Panc1 (cell line): ENCODE results near the gene TOMM70. TPM values are rescaled to one million over a fixed set of nuclear protein-coding genes. Genes with fewer than 3 reads are reported as not detected.

Experiments used
- ATAC-seq: fragments of 200-7000 bp; cut with Tn5 transposase; 2 replicates; pipeline ENCODE4 v1.9.1; 2020; ENCODE audit warnings: mild to moderate bottlenecking, moderate library complexity
- BruUV-seq: library from RNA; stranded (reverse); fragments of 400-500 nt; replicated peaks from 2 replicates; lab custom pipeline; 2021; lab: Mats Ljungman, UMichigan
- CTCF ChIA-PET: fragments of 300-600 bp; sonication (Branson Sonifier 250); formaldehyde crosslinking; loops from one replicate; lab custom pipeline; 2022; ENCODE audit warnings: antibody characterized with exemption; lab: Charles Lee
- POLR2A ChIA-PET: fragments of 300-600 bp; sonication (Branson Sonifier 250); formaldehyde crosslinking; loops from one replicate; lab custom pipeline; 2022; ENCODE audit warnings: antibody characterized with exemption; lab: Charles Lee
- DNase-seq: peaks from one replicate; pipeline ENCODE4 v3.0.0-alpha.2; 2010; ENCODE audit warnings: low read depth, low spot score
- H3K27ac ChIP-seq: 2 replicates; pipeline ENCODE4 v1.5.1; 2011; ENCODE audit warnings: mild to moderate bottlenecking, low read length, inconsistent platforms
- H3K27me3 ChIP-seq: fragments of 200-500 bp; sonication (Bioruptor generic); 2 replicates; pipeline ENCODE4 v1.6.0; 2014; ENCODE audit warnings: low read length, inconsistent platforms; ENCODE audit not compliant: control insufficient read depth, insufficient read depth
- H3K36me3 ChIP-seq: fragments of 200-500 bp; sonication (Bioruptor generic); 2 replicates; pipeline ENCODE4 v1.5.1; 2014; ENCODE audit warnings: inconsistent platforms, mild to moderate bottlenecking, low read length, moderate library complexity; ENCODE audit not compliant: control insufficient read depth, insufficient read depth
- H3K4me1 ChIP-seq: 2 replicates; pipeline ENCODE4 v1.5.1; 2011; ENCODE audit warnings: inconsistent platforms, mild to moderate bottlenecking, low read length, moderate library complexity; ENCODE audit not compliant: control insufficient read depth, insufficient read depth
- H3K4me3 ChIP-seq, 2 experiments: 2 replicates each; pipeline ENCODE4 v1.5.1; 2011 to 2012; ENCODE audit warnings: low read depth in 2 of 2, low read length in 2 of 2, mild to moderate bottlenecking in 2 of 2, inconsistent platforms in 1 of 2, moderate library complexity in 1 of 2
- H3K9me3 ChIP-seq: fragments of 200-500 bp; sonication (Bioruptor generic); 2 replicates; pipeline ENCODE4 v1.5.1; 2014; ENCODE audit warnings: low read depth, mild to moderate bottlenecking, inconsistent platforms, low read length, moderate library complexity; ENCODE audit not compliant: control insufficient read depth, insufficient read depth
- POLR2AphosphoS5 ChIP-seq: IDR thresholded peaks from 2 replicates; pipeline ENCODE4 v1.6.1; 2012; ENCODE audit warnings: mild to moderate bottlenecking, low read depth, low read length, moderate library complexity
- SIN3A ChIP-seq: IDR thresholded peaks from 2 replicates; pipeline ENCODE4 v1.6.1; 2012; ENCODE audit warnings: low read depth, mild to moderate bottlenecking, low read length, moderate library complexity, borderline replicate concordance; ENCODE audit not compliant: insufficient read depth
- TCF7L2 ChIP-seq: IDR thresholded peaks from 2 replicates; pipeline ENCODE4 v1.6.1; 2011; ENCODE audit warnings: mild to moderate bottlenecking, low read depth, low read length, inconsistent platforms
- in situ Hi-C: cut with HindIII; loops from 2 replicates; pipeline ENCODE4 v1.10.0; 2016; ENCODE audit warnings: low sequenced_read_pairs, low pct_unique_long_range_greater_than_20kb
- intact Hi-C: fragments of 100-400 bp; cut with micrococcal nuclease; formaldehyde crosslinking; loops from one replicate; pipeline ENCODE4 v1.10.0; 2022; ENCODE audit not compliant: unreplicated experiment
- total RNA-seq: library from RNA; stranded (reverse); gene quantifications from one replicate; pipeline ENCODE4 v1.2.1, GENCODE V29; 2021; ENCODE audit not compliant: unreplicated experiment
- TF ChIP-seq, protein P1 (sequence below): fragments of 450-650 bp; IDR thresholded peaks from 2 replicates; pipeline ENCODE4 v1.5.1; 2017; ENCODE audit warnings: mild to moderate bottlenecking
- TF ChIP-seq, protein P2 (sequence below), 2 experiments: IDR thresholded peaks; 2 replicates each; pipeline ENCODE4 v1.6.1; 2011 to 2012; ENCODE audit warnings: low read depth in 2 of 2, control low read depth in 1 of 2, low read length in 1 of 2, mild to moderate bottlenecking in 1 of 2, moderate library complexity in 1 of 2; ENCODE audit not compliant: insufficient read depth in 1 of 2

The TOMM70 gene
- total RNA-seq, 1 experiment from 2014 or later: 55.7 TPM

DNA sequence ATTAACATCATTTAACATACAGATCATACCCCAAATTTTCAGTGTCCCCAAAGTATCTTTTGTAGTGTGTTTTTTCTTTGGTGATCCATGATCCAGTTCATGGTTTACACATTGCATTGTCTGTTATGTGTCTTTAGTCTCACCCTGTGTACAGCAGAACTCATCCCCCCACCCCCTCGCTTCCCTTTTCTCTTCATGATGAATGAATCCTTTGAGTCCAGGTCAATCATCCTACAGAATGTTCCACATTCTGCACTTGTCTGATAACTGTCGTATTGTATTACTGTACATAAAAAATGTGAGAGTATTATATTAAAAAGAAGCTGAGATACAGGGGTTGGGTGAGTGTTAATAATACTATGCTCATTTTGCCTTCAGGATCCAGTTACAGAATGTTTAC, 80.9 kb downstream of the TOMM70 start:
- POLR2A ChIA-PET: no interaction called here
- in situ Hi-C loops: no loop called here

DNA sequence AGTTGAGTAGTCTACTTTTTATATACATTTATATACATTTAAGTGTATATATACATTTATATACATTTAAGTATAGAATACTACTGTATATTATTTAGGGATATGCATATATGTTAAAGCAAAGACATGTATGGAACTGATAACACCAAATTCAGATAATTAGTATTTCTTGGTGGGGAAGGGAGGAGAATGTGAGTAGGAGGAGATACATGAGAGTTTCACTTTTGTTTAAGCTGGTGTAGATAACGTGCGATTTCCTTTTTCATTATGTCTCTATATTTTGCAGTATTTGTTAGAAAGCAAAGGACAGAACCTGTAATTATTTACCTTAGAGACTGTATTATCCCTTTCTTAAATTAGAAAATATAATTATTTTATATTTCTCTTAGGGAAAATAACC, 83.0 kb downstream of the TOMM70 start:
- Histone ChIP-seq H3K36me3 (no peaks in the 10 kb centered on the region), H3K27me3 (no peaks in the 10 kb centered on the region), H3K4me1 (no peaks in the 10 kb centered on the region), H3K27ac (no peak overlapping the region), H3K4me3 (no peak overlapping the region), H3K9me3 (no peaks in the 10 kb centered on the region)
- no TSS peak for BruUV-seq
- no peak for DNase-seq
- CTCF ChIA-PET: no interaction called here
- POLR2A ChIA-PET: no interaction called here
- intact Hi-C loops: loop anchor here (2.0 kb wide), 1 partner anchor 273 kb away; no protein-coding TSS in a partner anchor
- in situ Hi-C loops: no loop called here
- ATAC-seq: no peak
- TF ChIP-seq TCF7L2: no peak
- TF ChIP-seq POLR2AphosphoS5: no peak
- TF ChIP-seq SIN3A: no peak
- TF ChIP-seq, protein P1, sequence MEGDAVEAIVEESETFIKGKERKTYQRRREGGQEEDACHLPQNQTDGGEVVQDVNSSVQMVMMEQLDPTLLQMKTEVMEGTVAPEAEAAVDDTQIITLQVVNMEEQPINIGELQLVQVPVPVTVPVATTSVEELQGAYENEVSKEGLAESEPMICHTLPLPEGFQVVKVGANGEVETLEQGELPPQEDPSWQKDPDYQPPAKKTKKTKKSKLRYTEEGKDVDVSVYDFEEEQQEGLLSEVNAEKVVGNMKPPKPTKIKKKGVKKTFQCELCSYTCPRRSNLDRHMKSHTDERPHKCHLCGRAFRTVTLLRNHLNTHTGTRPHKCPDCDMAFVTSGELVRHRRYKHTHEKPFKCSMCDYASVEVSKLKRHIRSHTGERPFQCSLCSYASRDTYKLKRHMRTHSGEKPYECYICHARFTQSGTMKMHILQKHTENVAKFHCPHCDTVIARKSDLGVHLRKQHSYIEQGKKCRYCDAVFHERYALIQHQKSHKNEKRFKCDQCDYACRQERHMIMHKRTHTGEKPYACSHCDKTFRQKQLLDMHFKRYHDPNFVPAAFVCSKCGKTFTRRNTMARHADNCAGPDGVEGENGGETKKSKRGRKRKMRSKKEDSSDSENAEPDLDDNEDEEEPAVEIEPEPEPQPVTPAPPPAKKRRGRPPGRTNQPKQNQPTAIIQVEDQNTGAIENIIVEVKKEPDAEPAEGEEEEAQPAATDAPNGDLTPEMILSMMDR: no peak
- TF ChIP-seq, protein P2, sequence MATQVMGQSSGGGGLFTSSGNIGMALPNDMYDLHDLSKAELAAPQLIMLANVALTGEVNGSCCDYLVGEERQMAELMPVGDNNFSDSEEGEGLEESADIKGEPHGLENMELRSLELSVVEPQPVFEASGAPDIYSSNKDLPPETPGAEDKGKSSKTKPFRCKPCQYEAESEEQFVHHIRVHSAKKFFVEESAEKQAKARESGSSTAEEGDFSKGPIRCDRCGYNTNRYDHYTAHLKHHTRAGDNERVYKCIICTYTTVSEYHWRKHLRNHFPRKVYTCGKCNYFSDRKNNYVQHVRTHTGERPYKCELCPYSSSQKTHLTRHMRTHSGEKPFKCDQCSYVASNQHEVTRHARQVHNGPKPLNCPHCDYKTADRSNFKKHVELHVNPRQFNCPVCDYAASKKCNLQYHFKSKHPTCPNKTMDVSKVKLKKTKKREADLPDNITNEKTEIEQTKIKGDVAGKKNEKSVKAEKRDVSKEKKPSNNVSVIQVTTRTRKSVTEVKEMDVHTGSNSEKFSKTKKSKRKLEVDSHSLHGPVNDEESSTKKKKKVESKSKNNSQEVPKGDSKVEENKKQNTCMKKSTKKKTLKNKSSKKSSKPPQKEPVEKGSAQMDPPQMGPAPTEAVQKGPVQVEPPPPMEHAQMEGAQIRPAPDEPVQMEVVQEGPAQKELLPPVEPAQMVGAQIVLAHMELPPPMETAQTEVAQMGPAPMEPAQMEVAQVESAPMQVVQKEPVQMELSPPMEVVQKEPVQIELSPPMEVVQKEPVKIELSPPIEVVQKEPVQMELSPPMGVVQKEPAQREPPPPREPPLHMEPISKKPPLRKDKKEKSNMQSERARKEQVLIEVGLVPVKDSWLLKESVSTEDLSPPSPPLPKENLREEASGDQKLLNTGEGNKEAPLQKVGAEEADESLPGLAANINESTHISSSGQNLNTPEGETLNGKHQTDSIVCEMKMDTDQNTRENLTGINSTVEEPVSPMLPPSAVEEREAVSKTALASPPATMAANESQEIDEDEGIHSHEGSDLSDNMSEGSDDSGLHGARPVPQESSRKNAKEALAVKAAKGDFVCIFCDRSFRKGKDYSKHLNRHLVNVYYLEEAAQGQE (IDR thresholded peaks at IDR 0.05; ENCODE audit: insufficient read depth in 1 of 2, low read depth in 2 of 2, low read length in 1 of 2): no peak

More for the DNA sequence above, 80.9 kb downstream of the TOMM70 start:
- Histone ChIP-seq H3K9me3 (no peaks in the 10 kb centered on the region), H3K27me3 (no peaks in the 10 kb centered on the region), H3K4me3 (no peak overlapping the region), H3K27ac (no peak overlapping the region), H3K36me3 (0 out of 2 replicates have a peak, but pooled peaks cover 2% of the 10 kb centered on the region), H3K4me1 (no peaks in the 10 kb centered on the region)
- no peak for DNase-seq
- intact Hi-C loops: no loop called here
- no peak for ATAC-seq
- no TSS peak for BruUV-seq
- CTCF ChIA-PET: interaction anchor here (0.7 kb wide), 1 partner anchor 886 kb away, joined by 11 read pairs; no protein-coding TSS in a partner anchor
- TF ChIP-seq SIN3A (no peak), POLR2AphosphoS5 (no peak), TCF7L2 (no peak)
- TF ChIP-seq, protein P2 (IDR thresholded peaks at IDR 0.05; ENCODE audit: insufficient read depth in 1 of 2, low read depth in 2 of 2, low read length in 1 of 2): no peak
- TF ChIP-seq, protein P1: no peak
